Heart left ventricle (tissue), 13 donors: ENCODE data around the gene DPY19L1.
"Not testable (repeated sequence)": the region's sequence is repeated elsewhere in the genome, so short reads cannot be mapped to it uniquely, and the experiment has no call there.

Experiments used
- CTCF ChIP-seq, 12 donors: fragments of 200-600 bp; sonication (generic) in 4 of 12; IDR thresholded peaks; one replicate each; pipeline versions ENCODE4 v1.5.0 to v1.8.0; 2018 to 2022; ENCODE audit warnings: antibody characterized with exemption in 12 of 12, mild to moderate bottlenecking in 5 of 12
- POLR2A ChIP-seq, 2 donors: fragments of 450-650 bp; IDR thresholded peaks; one replicate each; pipeline ENCODE4 v1.6.1; 2017; ENCODE audit warnings: antibody characterized with exemption in 2 of 2, mild to moderate bottlenecking in 2 of 2, moderate library complexity in 2 of 2
- donor health status: ischemic (EF 13 %, LVEDD 7.1; RV severe dilation, severe dysfunction).
- donor health status: DM: no; HTN: yes; CAD: no.
- donor health status: DM: no; HTN: no; CAD: no.
- donor health status: ischemic (EF 25% LVEDD 6.9; RV normal size, moderate dysfunction).
- donor health status: ischemic (EF 25% LVEDD 5.7; RV mildly dilated, moderate dysfunction).
- donor health status: ischemic (EF 35%, LVEDD 5.7; RV mildly dilated, moderate dysfunction).
- donor health status: nonischemic (EF 11% LVEDD 7.7; RV severe dilation, severe dysfunction).
- donor health status: DM: yes; HTN: yes; CAD: no.
- donor health status: PGD.
- donor health status: ischemic (EF 29% LVEDD 5.4; RV normal size, mild dysfunction).
- donor health status: nonischemic (EF 23%, LVEDD 6.1; RV moderate dilation, normal function).

GRCh38 chr7:34947427-34947826, 89.9 kb downstream of the DPY19L1 start:
- TF ChIP-seq CTCF, POLR2A (IDR thresholded peaks at IDR 0.05): not testable (repeated sequence)
